Lower leg skin (tissue), 4 donors: ENCODE measurements around the gene KANTR. TPM values are rescaled to one million over a fixed set of nuclear protein-coding genes. Genes with fewer than 3 reads are reported as not detected.

Experiments
- DNase-seq, 2 donors: peaks; one replicate each; pipeline ENCODE4 v3.0.0-alpha.2; 2019; ENCODE audit warnings: low spot score in 2 of 2
- H3K4me3 ChIP-seq: fragments of 200-600 bp; sonication (generic); 2 replicates; pipeline ENCODE4 v1.5.1; 2017; ENCODE audit warnings: mild to moderate bottlenecking, low read depth; ENCODE audit not compliant: poor library complexity, severe bottlenecking
- CTCF ChIP-seq, 3 donors: fragments of 450-650 bp; IDR thresholded peaks; one replicate each; pipeline ENCODE4 v1.5.1; 2016; ENCODE audit warnings: antibody characterized with exemption in 3 of 3, mild to moderate bottlenecking in 3 of 3, moderate library complexity in 2 of 3
- POLR2A ChIP-seq, 2 donors: fragments of 450-650 bp; IDR thresholded peaks; one replicate each; pipeline ENCODE4 v1.6.1; 2016 to 2017; ENCODE audit warnings: antibody characterized with exemption in 2 of 2, mild to moderate bottlenecking in 1 of 2, moderate library complexity in 1 of 2
- WGBS, 2 donors: methylation state at CpG; one replicate each; pipeline ENCODE4 v1.1.5; 2018; 5-methylcytosine and 5-hydroxymethylcytosine counted together
- intact Hi-C: fragments of 100-400 bp; cut with DNase I; formaldehyde crosslinking; loops from one replicate; pipeline ENCODE4 v1.15.0; 2023; ENCODE audit warnings: low total_unique reads
- total RNA-seq, 4 donors: library from RNA; depleted of rRNA; stranded (reverse); fragments of >200 nt; gene quantifications; one replicate each; pipeline ENCODE4 v1.1.0, GENCODE V29; 2016

Gene KANTR
- 10 to 100 TPM; 12.5 to 28.1 (median 21.8) TPM for total RNA-seq

GRCh38 chrX:53093748-53094581 is at the start of gene KANTR:
TSS of gene KANTR (plus strand) at chrX:53094142. CDS start at chrX:53124273, 30,131 bp downstream.
- TF ChIP-seq POLR2A (IDR thresholded peaks at IDR 0.05) (no peak), CTCF (IDR thresholded peaks at IDR 0.05) (no peak)
- peak within 1 kb of the TSS; percentile 20 for H3K4me3 ChIP-seq
- intact Hi-C loops, result no loop called here
- peak; percentile 87 to 96 for DNase-seq
- 0 to 41% methylated on average over 15 to 59 of the region's 67 CpGs for WGBS, 2 donors

- WGBS, 2 donors, result 80 to 82% methylated on average over 5 of the region's 5 CpGs
- no peak for TF ChIP-seq CTCF (IDR thresholded peaks at IDR 0.05)
- no peak for TF ChIP-seq POLR2A (IDR thresholded peaks at IDR 0.05)
- H3K4me3 ChIP-seq, result no peak overlapping the region
- no peak for DNase-seq
- intact Hi-C loops, result no loop called here
Observed at GRCh38 chrX:53044995-53045394, 48.9 kb upstream of the KANTR start.

GRCh38 chrX:53047228-53047627 is 46.7 kb upstream of the KANTR start:
- intact Hi-C loops, result no loop called here
- no peak for TF ChIP-seq CTCF (IDR thresholded peaks at IDR 0.05)
- 84 to 94% methylated on average over 6 of the region's 6 CpGs for WGBS, 2 donors
- no peak for DNase-seq
- H3K4me3 ChIP-seq, result no peak overlapping the region

GRCh38 chrX:53048169-53049126 is 45.5 kb upstream of the KANTR start, which contains the start of gene GPR173:
TSS of gene GPR173 (plus strand) at chrX:53048789. CDS start at chrX:53076622, 27,833 bp downstream.
- 0 to 38% methylated on average over 6 to 26 of the region's 38 CpGs for WGBS, 2 donors
- intact Hi-C loops, result no loop called here
- H3K4me3 ChIP-seq, result peak within 1 kb of the TSS; percentile 15
- DNase-seq, result no peak
- TF ChIP-seq CTCF (IDR thresholded peaks at IDR 0.05) (no peak), POLR2A (IDR thresholded peaks at IDR 0.05) (no peak)

- WGBS, 2 donors, result 49% methylated on average over 7 of the region's 8 CpGs; no CpG with 5 or more reads in 1 of the 2 donors
- no peak for TF ChIP-seq CTCF (IDR thresholded peaks at IDR 0.05)
- no peak for TF ChIP-seq POLR2A (IDR thresholded peaks at IDR 0.05)
- no peak overlapping the region for H3K4me3 ChIP-seq
- intact Hi-C loops, result no loop called here
- DNase-seq, result no peak
Observed at GRCh38 chrX:53049127-53049517, 44.8 kb upstream of the KANTR start.
